CD4-positive, alpha-beta T cell treated with Interleukin-21 for 1 hour (primary cell): ENCODE data around the gene AIPL1.
A peak's percentile ranks its signal among the peaks of the same experiment; 100 is the strongest.

Experiments
- DNase-seq: peaks from one replicate; pipeline ENCODE4 v3.0.0-alpha.2; 2020

Gene AIPL1

DNA sequence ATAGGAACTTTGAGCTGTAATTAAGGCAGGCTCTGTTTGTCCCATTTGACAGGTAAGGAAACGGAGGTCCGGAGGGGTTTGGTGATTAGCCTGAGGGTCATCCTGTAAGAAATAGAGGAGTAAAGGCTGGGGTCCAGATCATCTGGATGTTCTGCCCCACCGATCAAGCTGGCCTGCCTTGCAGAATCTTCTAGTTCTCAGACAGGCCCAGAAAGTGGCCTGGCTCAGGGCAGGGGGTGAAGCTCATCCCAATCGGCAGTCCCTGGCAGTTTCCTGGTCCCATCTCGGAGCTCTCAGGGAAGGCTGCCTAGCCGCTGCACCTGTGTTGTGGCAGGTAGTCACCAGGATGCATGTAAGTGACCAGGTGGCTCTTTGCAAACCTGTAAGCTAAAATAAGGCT, 13.6 kb upstream of the AIPL1 start:
- no peak for DNase-seq

DNA sequence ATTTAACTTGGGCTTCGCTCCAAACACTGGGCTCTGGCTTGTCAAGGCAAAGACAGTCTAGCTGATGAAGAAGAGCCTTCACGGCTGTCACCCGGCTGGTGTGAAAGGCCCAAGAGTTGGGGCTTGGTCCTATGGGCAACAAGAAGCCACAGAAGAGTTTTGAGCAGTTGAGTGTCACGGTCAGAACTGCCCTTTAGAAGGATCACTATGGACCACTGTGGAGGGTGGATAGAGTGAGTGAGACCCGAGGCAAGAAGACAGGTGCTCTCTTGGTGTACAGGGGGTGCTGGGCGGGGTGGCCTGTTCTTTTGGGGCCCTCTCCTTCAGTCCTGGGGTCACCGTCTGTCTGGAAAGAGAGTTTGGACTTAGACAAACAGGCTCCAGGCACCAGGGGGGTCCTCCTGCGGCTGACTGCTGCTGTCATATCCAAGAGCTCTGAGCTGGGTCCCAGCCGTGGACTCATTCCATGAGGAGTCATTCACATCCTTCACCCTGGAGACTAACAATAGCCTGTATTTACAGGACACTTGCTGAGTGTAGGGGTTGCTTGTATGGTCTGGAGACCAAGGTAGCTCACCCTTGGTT, 11.7 kb upstream of the AIPL1 start:
- no peak for DNase-seq

DNA sequence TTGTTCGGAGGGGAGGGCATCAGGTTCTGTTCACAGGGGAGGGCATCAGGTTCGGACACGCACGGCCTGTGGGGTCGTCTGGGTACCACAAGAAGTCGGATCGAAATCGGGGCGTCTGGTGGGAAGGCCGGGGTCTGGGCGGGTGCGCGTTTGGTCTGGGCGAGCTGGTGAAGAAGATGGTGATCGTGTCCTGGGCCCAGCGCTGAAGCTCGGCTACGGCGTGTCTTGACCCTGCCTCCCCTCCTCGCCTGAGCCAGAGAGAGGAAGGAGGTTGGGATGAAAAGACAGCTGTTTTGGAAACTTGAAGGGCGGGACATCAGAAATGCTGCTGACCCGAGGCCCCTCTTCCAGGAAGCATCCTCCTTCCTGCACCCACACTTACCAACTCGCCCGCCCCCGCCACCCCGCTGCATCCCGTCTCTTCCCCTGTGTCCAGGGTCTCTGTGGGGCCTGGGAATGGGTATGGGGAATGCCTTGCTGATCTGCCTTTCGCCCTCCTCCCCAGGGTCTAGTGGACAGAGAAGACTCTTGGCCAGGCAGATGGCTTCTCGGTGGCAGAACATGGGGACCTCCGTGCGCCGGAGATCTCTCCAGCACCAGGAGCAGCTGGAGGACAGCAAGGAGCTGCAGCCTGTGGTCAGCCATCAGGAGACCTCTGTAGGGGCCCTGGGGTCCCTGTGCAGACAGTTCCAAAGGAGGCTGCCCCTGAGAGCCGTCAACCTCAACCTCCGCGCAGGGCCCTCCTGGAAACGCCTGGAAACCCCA, 9.8 kb upstream of the AIPL1 start:
- no peak for DNase-seq

DNA sequence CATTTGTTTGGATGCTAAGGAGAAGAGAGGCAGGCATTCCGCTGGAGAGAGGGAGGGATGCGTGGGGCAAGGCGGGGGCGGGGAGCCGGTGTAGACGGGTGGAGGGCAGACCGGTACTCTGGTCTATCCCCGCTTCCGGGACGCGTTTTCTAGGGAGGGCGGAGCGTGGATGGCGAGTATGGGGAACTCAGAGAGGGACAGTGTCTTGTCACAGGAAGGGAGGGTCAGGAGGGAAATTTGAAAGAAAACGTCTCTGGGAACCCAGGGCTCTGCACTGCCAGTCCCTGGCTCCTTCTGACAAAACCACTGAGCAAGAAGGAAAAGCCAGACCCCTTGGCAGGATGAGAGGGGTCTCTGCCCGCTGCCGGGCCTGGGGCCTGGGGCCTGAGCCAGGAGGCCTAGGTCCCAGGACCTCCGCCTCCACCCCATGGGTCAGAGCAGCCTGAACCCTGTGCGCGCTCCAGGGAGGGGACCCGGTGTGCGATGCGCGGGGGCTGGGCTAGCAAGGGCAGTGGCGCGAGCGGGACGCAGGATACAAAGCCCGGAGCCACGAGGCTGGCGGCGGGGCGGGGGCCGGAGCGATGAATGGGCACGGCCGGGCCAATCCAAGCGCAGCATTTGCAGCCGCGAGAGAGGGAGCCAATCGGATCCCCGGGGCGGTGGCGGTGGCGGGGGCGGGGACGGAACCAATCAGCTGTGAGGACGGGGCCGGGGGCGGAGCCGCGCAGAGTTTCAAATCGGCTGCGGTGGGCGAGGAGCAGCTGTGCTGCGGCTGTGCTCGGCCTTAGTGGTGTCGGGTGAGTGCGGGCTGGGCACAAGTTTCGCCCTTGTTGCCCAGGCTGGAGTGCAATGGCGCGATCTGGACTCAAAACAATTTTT, 9.0 kb upstream of the AIPL1 start, which contains the start of gene PIMREG:
Gene PIMREG, plus strand, starts transcription at position 764 of the 879 bp plus-strand sequence. CDS start 656 bp downstream, outside the sequence.
- DNase-seq, result peak; percentile 90

DNA sequence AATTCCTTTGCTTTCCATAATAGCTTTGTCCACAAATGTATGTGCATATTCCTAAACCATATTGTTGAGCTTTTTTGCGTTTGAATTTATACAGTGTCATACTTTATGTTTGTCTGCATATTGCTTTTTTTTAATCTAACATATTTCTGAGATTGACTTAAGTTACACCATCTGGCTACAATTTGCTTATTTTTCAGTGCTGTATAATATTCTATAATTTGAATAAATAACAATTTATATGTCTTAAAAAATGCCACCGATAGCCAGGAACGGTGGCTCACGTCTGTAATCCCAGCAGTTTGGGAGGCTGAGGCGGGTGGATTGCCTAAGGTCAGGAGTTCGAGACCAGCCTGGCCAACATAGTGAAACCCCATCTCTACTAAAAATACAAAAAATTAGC, 7.9 kb upstream of the AIPL1 start:
- no peak for DNase-seq

DNA sequence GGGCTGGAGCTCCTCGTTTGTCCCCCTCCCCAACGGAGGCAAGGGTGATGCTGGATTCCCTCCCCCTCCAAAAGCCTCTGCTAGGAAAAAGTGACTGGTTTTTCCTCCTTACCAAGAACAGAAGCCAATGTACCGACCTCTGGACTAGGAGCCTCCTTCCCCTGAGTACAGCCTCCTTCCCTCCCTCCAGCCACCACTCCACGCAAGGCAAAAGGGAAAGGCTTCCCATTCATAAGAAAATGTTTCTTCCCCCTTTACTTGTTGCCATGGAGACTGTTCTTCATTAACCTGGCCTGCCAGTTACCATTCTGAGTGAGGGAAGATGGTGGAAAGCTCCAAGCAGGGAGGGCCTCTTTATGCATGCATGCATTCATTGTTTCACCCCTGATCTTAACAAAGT, 5.0 kb upstream of the AIPL1 start:
- DNase-seq, result no peak

DNA sequence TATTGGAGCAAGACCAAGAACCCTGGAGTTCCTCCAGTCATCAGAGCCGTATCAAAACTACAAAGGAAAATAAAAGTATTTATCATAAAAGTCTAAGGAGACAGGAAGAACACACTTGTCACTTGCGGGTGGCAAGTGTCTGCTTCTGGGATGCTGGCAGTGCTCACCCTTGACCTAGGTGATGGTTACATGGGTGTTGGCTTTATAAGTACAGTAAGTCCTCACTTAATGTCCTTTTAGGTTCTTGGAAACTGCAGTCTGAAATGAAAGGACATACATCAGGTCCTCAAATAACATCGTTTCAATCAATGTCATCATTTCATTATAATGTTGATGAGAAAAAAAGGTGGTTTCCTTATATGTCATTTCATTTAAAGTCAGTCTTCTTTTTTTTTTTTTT, 3.0 kb upstream of the AIPL1 start:
- no peak for DNase-seq

DNA sequence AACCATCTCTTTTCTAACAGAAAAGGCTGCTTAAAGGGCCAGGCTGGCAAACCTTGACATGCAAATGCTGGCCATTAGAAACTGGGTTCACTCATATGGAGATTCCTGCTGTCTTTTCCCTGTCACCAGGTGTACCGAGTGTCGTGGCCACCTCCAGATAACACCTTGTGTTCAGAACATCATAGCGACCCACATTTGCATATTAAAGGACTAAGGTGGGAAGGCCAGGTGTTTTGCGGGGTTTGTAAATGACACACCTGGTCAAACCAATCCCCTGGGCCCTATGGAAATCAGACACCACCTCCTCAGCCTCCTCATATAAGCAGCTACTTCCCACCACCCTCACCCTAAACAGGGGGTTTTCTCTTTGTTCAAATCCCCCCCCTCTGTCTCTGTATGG, 2.5 kb upstream of the AIPL1 start:
- no peak for DNase-seq

DNA sequence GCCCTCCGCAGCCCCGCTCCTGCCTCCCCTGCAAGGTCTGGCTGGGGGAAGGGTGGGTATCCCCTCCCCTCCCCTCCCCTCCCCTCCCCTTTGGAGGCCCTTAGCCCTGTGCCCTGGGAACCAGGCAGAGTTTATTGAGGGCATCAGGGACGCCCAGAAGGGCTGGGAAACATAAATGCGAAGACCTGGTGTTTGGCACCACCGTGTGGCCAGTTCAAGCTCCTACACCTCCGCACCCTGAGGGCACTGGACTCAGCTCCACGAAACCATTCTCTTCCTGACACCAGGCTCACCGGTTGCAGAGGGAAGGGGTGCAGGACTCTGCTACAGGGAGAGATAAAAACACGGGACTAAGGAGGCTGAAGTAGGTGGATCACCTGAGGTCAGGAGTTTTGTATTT, 1.0 kb upstream of the AIPL1 start:
- DNase-seq, result peak; percentile 68

DNA sequence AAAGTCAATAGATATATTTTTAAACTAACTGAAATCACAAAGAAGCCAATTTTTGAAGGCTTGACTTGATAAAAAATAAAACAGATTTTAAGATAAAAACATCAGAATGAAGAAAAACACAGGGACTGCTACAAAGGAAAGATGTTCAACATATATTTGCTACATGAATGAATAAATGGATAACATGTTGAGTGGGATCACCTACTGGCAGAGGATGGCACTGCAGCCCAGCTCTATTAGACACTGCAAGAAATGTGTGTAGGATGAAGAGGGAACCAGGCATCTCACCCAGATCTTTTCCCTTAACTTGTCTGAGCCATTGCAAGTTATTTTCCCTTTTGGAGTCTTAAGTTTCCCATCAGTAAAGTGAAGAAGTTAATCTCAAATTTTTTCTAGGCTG, 4.2 kb downstream of the AIPL1 start:
- peak; percentile 11 for DNase-seq

DNA sequence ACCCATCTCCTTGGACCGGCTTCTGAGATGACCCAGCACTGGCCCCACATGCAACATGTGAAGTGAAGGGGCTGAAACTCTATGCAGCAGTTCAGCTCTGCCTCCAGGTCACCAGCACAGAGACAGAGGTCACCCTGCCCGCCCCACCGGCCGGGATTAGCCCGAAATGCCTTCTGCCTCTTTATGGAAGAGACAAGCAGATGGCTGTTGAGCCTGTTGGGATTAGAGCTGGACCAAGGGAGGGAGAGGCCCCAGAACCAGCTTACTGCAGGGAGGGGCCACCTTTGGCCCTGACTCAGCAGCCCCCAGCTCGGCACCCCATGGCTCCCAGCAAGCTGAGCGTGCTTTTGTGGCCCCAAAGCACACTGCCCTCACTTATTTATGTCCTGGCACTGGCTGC, 5.7 kb downstream of the AIPL1 start:
- DNase-seq, result no peak

DNA sequence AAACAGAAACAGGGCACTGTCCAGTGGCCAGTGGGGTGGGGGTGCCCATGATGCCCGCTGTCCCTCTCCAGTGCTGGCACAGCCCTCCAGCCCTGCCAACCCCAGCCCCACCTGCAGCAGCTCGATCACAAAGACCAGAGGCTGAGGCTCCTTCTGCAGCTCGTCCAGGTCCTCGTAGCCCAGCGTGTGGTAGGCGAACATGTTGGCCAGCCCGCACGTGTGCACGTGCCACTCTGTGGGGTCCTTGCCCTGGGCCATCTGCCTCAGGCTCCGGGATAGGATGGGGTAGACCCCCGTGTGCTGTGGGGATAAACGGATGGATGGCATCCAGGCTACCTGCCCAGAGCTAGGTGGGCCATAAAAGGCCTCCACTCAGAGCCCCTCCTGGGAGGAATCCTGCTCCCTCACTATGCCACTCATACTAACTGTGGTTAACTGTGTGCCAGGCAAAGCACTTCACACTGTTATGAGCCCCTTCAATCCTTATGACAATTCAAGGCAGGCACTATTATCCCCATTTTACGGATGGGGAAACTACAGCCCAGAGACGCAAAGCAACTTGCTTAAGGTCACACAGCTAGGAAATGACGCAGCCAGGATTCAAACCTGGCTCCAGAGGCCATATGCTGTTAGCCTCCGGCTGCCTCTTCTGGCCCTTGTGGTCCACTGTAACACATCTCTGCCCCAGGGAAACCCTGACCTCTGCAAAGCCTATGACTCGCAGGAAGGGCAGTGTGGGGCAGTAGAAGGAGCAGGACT, 6.5 kb downstream of the AIPL1 start:
- DNase-seq, result no peak

DNA sequence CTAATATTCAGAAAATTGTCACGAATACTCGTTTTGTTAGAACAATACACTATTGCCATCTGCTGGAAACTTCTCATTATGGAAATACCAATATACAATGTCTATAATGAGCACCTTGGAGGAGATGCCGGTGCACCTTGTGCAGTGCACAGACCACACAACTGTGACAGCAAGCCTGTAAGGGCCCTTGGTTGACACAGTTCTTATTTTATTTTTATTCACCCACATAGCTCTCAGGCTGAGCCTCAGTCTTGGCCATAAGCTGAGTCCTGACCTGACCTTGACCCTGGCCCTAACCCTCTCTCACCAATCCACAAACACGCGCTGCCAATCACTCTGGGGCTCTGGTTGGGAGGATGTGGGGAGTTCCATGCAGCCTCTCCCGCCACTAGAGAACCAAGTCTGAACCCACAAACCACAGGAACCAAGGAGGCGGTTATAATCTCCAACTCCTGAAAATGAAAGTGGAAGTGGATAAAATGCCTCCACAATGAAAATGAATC, 7.6 kb downstream of the AIPL1 start:
- peak; percentile 66 for DNase-seq

DNA sequence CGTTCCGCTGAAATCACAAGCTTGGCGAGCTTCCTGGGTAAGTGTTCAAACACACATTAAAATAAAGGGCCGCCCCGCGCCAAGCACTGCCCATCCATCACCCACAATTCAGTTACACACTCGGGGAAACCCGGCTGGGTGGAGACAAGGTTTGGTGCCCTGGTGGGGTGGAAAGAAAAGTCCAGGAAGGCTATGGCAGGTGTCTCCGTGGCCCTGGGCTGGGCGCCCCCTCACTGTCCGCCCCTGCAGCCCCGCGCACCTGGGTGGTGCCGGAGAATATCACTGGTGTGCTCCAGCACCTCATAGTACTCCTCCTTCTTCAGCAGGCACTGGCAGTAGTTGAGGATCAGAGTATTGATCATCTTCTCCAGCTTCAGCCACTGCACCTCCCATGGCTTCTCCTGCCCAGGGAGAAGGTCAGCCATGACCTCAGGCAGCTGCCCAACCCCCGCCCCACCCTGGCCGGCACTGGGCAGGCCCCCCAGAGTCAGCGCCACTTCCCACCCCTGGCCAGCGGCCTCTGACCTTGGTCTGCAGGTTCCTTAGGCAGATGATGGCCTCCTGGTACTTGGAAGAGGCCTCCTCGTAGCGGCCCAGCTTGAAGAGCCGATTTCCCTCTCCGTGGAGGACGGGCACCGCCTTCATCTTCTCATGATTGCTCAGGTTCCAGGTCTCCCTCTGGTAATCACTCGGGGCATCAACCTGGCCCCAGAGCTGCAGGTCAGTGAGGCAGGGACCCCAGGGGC, 8.4 kb downstream of the AIPL1 start:
- no peak for DNase-seq

DNA sequence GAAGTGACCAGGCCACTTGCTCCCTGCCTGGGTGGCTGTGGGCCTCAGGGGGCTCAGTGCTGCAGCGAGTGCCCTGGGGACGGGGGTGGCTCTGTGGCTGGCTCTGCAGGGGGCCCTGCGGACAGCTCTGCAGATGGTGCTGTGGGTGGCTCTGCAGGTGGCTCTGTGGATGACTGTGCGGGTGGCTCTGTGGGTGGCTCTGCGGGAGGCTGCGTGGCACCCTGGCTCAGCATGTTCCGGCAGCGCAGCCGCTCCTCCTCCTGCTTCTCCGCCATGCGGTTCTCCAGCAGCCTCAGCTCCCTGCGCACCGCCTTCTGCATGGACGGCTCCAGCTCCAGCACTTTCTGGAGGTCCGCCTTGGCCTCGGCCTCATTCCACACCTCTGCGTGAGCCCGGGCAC, 9.5 kb downstream of the AIPL1 start:
- no peak for DNase-seq

DNA sequence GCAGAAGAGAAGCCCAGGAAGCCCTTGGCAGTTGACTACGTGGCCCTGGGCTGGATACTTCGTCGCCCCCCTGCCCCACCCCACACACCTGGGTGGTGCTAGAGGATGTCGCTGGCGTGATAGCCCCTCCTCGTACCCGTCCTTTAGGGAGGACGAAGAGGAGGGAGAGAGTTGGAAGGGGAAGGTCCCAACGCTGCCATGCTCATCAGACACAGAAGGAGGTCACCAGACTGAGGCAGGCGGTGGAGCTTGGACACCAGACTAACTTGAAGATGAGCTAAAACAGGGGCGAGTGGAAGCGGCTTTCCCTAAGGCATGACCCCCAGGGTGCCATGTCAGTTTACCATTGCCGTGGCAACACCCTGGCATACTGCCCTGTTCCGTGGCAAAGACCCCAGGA, 11.0 kb downstream of the AIPL1 start:
- DNase-seq, result no peak

DNA sequence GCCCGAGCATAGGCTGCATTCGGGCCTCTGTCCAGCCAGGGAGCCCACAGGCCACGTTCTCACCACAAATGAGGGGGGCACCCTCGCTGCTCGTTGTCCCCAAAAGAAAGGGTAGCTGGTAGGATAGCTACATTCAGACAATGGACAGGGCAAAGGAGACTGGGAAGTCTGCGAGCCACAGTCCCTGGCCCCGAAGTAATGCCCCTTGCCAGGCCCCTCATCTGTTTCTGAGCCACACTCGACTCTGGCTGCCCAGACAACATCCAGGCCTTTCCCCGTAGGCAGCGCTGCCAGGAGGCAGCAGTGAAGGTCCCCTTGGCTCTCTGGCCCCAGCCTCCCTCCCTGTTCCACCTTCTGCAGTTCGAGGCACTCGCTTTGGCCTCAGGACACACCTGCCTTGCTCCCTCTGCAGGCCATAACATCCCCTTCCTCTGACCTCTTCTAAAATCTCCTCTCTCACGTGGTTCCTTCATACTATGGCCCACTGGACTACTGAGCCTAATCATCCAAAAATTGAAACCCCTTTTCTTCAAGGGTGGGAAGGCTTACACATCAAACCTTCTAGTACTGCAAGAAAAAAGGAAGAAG, 12.2 kb downstream of the AIPL1 start:
- DNase-seq, result no peak

DNA sequence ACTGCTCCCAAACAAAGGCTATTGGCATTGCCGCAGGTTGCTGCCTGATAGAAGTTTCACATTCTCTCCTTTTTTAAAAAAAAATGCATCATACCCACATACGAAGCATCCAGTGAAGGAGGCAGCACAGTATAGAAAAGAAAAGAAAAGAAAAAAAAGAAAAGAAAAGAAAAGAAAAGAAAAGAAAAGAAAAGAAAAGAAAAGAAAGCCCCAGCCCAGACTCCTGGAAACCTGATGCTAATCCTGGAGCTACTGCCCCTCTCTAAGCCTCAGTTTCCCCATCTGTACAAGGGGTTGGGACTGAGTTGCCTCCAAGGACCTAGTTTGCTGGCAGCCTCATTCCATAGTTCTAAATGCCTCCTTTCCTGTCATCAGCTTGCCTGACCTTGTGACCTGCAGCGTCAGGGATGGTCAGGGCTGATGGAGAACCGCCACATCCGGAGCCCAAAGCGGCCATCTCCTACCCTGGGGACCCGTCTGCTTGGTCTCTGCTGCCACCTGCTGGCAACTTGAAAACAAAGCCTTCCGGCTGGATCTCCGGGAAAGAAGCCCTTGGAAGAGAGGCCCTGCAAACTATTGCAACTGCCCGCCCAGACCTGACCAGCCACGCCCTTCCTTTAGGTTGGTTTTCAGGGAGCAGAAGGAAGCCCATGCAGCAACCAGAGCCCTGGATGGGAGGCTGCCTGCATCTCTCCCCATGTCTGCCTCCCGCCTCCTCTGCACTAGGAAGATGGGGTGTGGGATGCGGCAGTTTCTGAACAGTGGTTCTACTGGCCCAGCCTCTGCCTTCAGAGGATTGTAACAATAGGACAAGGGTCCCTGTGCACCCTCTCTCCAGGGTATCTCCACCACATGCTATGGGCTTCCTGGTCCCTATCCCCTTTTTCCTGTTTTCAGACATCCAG, 13.0 kb downstream of the AIPL1 start:
- DNase-seq, result peak; percentile 74

DNA sequence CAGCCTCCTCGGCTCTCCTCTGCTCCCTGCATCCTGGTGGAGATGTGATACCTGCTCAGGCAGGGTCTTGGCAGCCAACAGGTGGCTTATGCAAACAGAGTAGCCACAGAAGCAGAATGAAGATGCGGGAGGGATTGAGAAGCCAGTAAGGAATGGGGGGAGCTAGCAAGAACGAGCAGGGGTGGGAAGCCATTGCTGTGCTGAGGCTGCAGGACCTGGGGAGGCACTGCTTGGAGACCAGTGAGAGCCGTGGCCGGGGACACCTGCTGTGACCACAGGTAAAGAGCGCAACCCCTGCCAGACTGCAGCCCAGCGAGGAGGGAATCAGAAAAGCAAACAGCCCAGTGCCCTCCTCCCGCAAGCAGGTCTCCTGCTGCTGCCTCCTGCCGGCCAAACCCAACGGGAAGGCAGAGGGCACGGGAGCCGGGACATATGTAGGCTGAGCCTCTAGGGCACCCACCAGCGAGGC, 14.7 kb downstream of the AIPL1 start:
- peak; percentile 8 for DNase-seq

DNA sequence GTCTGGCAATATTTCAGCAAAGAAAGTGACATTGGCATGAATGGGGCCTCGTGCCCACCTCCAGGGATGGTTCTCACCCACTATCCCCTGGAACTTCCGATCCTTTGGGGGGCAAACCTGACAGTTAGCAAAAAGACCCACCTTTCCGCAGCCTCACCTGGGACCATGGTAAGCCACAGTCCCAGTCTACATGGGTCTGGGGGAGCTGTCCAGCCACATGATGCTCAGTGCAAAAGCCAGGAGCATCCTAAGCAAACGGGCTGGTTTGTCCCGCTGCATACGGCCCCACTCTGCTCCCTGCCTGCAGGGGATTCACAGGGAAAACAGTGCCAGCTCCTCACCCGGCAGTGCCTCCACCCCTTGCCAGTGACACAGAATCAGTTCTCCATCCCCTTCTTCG, 19.3 kb downstream of the AIPL1 start:
- no peak for DNase-seq
